ENCODE measurements around the gene ABCA13.

ABCA13 gene

DNA sequence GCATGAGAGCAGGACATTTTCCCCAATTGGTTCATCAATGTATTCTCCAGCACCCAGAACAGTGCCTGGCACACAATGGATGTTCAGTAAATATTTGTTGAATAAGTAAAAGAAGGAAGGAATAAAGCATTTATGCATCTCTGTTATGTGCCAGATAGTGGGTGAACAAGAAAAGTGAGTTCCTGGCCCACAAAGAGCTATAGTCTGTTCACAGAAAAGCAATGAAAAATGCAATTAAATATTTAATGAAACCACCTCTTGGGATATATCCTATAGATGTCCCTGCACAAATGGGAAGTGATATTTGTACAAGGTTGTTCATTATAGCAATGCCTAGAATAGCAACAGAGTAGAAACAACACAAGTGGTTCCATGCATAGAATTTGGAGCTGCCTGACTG lies 2.1 kb downstream of the ABCA13 start:
- TF ChIP-seq, protein P1, sequence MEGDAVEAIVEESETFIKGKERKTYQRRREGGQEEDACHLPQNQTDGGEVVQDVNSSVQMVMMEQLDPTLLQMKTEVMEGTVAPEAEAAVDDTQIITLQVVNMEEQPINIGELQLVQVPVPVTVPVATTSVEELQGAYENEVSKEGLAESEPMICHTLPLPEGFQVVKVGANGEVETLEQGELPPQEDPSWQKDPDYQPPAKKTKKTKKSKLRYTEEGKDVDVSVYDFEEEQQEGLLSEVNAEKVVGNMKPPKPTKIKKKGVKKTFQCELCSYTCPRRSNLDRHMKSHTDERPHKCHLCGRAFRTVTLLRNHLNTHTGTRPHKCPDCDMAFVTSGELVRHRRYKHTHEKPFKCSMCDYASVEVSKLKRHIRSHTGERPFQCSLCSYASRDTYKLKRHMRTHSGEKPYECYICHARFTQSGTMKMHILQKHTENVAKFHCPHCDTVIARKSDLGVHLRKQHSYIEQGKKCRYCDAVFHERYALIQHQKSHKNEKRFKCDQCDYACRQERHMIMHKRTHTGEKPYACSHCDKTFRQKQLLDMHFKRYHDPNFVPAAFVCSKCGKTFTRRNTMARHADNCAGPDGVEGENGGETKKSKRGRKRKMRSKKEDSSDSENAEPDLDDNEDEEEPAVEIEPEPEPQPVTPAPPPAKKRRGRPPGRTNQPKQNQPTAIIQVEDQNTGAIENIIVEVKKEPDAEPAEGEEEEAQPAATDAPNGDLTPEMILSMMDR (IDR thresholded peaks at IDR 0.05; ENCODE audit: insufficient read depth, low read depth, low read length, missing control alignments), result no peak
- DNase-seq (ENCODE audit: low read depth), result no peak
- H3K4me3 ChIP-seq (ENCODE audit: low read length), result no peak overlapping the region

DNA sequence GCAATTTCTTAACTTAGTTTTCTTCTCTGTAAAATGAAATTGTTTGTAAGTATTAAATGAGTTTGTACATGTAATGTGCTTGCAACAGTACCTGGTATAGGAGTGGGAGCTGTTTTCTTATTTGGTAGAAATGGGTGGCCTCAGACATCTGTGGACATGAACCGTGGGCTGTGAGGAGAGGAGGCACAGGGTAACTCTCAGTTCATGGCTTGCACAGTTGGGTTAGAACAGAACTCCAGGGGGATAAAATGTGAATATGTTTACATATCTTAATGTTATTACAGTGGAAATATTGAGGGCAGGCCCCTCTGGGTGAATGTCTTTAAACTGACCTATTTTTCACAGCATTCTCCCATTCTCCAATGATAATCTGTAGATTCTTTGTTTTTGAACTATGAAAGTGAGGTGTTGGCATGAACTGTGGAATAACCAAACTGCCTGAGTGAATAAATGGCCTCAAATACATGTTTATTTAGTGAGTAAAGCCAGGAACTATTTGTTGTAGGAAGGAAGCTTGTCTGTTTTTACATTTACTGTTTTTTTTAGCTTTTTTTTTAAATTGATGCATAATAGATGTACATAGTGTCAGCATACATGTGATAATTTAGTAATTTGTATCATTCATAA lies 2.6 kb downstream of the ABCA13 start:
- DNase-seq (ENCODE audit: low read depth), result peak; percentile 35
- H3K4me3 ChIP-seq (ENCODE audit: low read length), result no peak overlapping the region
- TF ChIP-seq, protein P1 (IDR thresholded peaks at IDR 0.05; ENCODE audit: insufficient read depth, low read depth, low read length, missing control alignments), result no peak

DNA sequence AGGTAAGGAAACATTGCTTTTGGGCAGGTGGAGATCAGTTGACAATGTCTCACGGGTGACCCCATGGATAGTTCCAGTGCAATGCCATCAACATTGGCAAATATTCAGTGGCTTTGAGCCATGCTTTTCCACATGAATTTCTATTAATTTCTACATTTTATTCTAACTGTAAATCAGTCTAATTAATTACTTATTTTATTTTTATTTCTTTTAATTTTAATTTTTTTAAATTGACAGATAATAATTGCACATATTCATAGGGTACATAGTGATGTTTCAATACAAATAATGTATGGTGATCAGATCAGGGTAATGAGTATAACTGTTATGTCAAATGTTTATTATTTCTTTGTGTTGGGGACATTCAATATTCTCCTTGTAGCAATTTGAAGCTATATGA lies 3.8 kb downstream of the ABCA13 start:
- no peak overlapping the region for H3K4me3 ChIP-seq (ENCODE audit: low read length)
- DNase-seq (ENCODE audit: low read depth), result no peak
- TF ChIP-seq, protein P1 (IDR thresholded peaks at IDR 0.05; ENCODE audit: insufficient read depth, low read depth, low read length, missing control alignments), result no peak

DNA sequence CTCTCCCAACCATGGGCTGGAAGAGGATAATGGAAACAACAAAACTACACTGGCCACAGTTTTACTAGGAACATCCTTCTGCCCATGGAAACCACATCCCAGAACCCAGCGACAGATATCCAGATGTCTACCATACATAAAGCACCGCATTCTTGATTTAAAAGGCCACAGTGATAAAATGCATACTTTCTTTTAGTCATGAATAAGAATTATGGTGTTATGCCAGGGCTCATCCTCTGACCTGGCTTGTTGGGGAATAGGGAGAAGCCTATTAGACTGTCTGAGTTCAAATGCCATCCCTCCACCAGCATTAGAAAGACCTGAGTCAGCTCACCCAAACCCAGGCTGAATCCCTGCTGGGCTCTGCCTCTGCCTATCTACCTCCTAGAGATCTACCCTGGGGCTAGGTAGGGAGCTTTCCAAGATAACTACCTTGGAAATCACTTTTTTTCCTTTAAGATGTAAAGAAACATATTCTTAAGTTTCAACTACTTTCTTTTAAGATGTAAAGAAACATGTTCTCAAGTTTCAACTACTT lies 5.2 kb downstream of the ABCA13 start:
- TF ChIP-seq, protein P1 (IDR thresholded peaks at IDR 0.05; ENCODE audit: insufficient read depth, low read depth, low read length, missing control alignments), result no peak
- no peak overlapping the region for H3K4me3 ChIP-seq (ENCODE audit: low read length)
- no peak for DNase-seq (ENCODE audit: low read depth)

DNA sequence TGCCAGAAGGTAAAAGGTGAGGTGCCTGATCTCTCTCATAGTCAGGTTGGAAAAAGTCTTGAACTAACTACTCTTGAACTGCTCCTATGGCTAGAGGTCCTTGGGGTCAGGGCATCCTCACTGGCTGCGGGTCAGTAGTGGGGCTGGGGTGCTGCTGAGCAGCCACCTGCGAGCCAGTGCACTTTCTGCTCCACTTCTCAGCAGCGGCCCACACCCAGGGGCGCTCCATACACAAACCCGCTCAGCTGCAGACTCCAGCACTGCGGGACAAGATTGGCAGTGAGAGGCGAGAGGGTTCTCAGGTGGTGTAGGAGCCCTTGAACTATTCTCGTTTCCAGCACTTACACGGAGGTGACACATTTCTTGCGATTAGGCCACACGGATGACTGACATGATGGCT lies 6.0 kb downstream of the ABCA13 start:
- DNase-seq (ENCODE audit: low read depth), result no peak
- TF ChIP-seq, protein P1 (IDR thresholded peaks at IDR 0.05; ENCODE audit: insufficient read depth, low read depth, low read length, missing control alignments), result no peak
- H3K4me3 ChIP-seq (ENCODE audit: low read length), result no peak overlapping the region

DNA sequence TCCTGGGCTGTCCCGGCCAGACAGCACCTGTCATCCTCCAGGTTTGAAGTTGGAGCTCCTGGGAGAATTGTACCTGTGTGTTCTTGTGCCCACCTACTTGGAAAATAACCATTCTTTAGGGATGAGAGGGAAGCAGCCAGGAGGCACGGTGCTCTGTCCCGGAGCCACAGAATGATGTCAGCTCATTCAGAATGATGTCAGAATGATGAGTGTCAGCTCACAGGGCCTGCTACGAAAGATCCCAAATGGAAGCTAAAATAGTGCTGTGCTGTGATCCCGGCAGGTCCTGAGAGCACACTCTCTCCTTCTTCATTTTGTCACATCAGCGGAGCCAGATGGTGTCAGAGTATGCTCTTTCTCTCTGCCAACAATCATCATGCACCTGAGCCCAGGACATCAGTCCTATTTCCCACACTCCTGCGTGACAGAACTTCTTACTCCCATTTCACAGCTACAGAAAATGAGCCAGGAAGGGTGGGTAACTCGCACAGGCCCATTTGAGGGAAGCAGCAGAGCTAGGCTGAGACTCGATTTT lies 8.3 kb downstream of the ABCA13 start:
- no peak for DNase-seq (ENCODE audit: low read depth)
- no peak overlapping the region for H3K4me3 ChIP-seq (ENCODE audit: low read length)
- TF ChIP-seq, protein P1 (IDR thresholded peaks at IDR 0.05; ENCODE audit: insufficient read depth, low read depth, low read length, missing control alignments), result no peak

DNA sequence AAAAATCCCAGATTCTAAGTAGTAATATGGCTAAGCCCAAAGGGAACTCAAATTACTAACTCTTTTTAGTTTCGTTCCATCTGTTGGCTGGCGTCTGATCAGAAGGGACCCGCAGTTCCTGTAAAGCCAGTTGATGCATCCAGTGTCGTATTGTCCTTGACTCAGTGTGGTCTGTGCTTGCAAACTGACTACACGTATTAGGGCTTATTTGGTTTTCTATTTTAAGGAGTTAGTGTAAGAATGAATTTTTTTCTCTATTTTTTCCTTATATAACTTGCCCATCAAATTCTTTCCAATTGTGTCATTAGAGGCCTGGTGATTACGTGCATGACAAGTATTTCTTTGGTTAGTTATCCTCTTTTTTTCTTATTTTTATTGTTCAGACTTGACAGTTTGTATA lies 9.7 kb downstream of the ABCA13 start:
- peak; percentile 22 for DNase-seq (ENCODE audit: low read depth)
- H3K4me3 ChIP-seq (ENCODE audit: low read length), result no peak overlapping the region
- TF ChIP-seq, protein P1 (IDR thresholded peaks at IDR 0.05; ENCODE audit: insufficient read depth, low read depth, low read length, missing control alignments), result no peak

Measured in epithelial cell of esophagus (primary cell).